H9 (cell line): Measurements from ENCODE around the gene GSTA3. TPM values are rescaled to one million over a fixed set of nuclear protein-coding genes. Genes with fewer than 3 reads are reported as not detected.

Experiments used
- DNase-seq: peaks from one replicate; pipeline ENCODE4 v3.0.0-alpha.2; 2017
- H2AFZ ChIP-seq: one replicate; pipeline ENCODE4 v1.6.1; 2013; ENCODE audit warnings: mild to moderate bottlenecking, low read length, control low read depth, moderate library complexity
- H2AK5ac ChIP-seq: 2 replicates; pipeline ENCODE4 v1.6.1; 2013; ENCODE audit warnings: low read length, control low read depth, mixed read lengths; ENCODE audit not compliant: insufficient read length
- H2BK120ac ChIP-seq: one replicate; pipeline ENCODE4 v1.6.1; 2013; ENCODE audit warnings: low read depth, mild to moderate bottlenecking, low read length, control low read depth, inconsistent platforms; ENCODE audit not compliant: poor library complexity, severe bottlenecking
- H2BK12ac ChIP-seq: 2 replicates; pipeline ENCODE4 v1.6.1; 2013; ENCODE audit warnings: low read length, control low read depth, mixed read lengths, low read depth; ENCODE audit not compliant: insufficient read length
- H2BK15ac ChIP-seq: 2 replicates; pipeline ENCODE4 v1.6.1; 2013; ENCODE audit warnings: low read depth, low read length, control low read depth
- H2BK20ac ChIP-seq: one replicate; pipeline ENCODE4 v1.6.1; 2013; ENCODE audit warnings: low read depth, mild to moderate bottlenecking, low read length, control low read depth, inconsistent platforms; ENCODE audit not compliant: poor library complexity, severe bottlenecking
- H2BK5ac ChIP-seq: 2 replicates; pipeline ENCODE4 v1.6.1; 2013; ENCODE audit warnings: low read length, control low read depth, mixed read lengths; ENCODE audit not compliant: insufficient read length
- H3K14ac ChIP-seq: 2 replicates; pipeline ENCODE4 v1.6.1; 2013; ENCODE audit warnings: low read length, control low read depth; ENCODE audit not compliant: insufficient read depth
- H3K18ac ChIP-seq: 2 replicates; pipeline ENCODE4 v1.6.1; 2013; ENCODE audit warnings: low read depth, mild to moderate bottlenecking, mixed read lengths, low read length, control low read depth; ENCODE audit not compliant: insufficient read length
- H3K23ac ChIP-seq: 2 replicates; pipeline ENCODE4 v1.6.1; 2013; ENCODE audit warnings: low read length, control low read depth, mixed read lengths, low read depth; ENCODE audit not compliant: insufficient read length
- H3K23me2 ChIP-seq: 2 replicates; pipeline ENCODE4 v1.6.1; 2013; ENCODE audit warnings: low read depth, mild to moderate bottlenecking, mixed read lengths, low read length, control low read depth; ENCODE audit not compliant: insufficient read length, poor library complexity, severe bottlenecking
- H3K27ac ChIP-seq: 2 replicates; pipeline ENCODE4 v1.5.1; 2013; ENCODE audit warnings: low read length, control low read depth, mixed read lengths, low read depth; ENCODE audit not compliant: insufficient read length
- H3K27me3 ChIP-seq: 2 replicates; pipeline ENCODE4 v1.6.1; 2013; ENCODE audit warnings: low read length, control low read depth, inconsistent platforms; ENCODE audit not compliant: insufficient read depth
- H3K4ac ChIP-seq: 2 replicates; pipeline ENCODE4 v1.6.1; 2013; ENCODE audit warnings: low read depth, mild to moderate bottlenecking, control low read depth, inconsistent platforms, low read length, moderate library complexity
- H3K4me1 ChIP-seq: 2 replicates; pipeline ENCODE4 v1.6.1; 2013; ENCODE audit warnings: low read length, control low read depth, inconsistent platforms; ENCODE audit not compliant: insufficient read depth
- H3K4me2 ChIP-seq: 2 replicates; pipeline ENCODE4 v1.6.1; 2013; ENCODE audit warnings: low read length, control low read depth, mixed read lengths; ENCODE audit not compliant: insufficient read length, insufficient read depth
- H3K56ac ChIP-seq: 2 replicates; pipeline ENCODE4 v1.6.1; 2013; ENCODE audit warnings: low read depth, mild to moderate bottlenecking, mixed read lengths, low read length, control low read depth; ENCODE audit not compliant: insufficient read length
- H3K79me1 ChIP-seq: 2 replicates; pipeline ENCODE4 v1.6.1; 2013; ENCODE audit warnings: low read depth, mild to moderate bottlenecking, moderate library complexity, low read length, control low read depth, inconsistent platforms; ENCODE audit not compliant: insufficient read depth, poor library complexity, severe bottlenecking
- H3K79me2 ChIP-seq: 2 replicates; pipeline ENCODE4 v1.6.1; 2013; ENCODE audit warnings: low read length, control low read depth, inconsistent platforms; ENCODE audit not compliant: insufficient read depth
- H3K9ac ChIP-seq: 2 replicates; pipeline ENCODE4 v1.6.1; 2013; ENCODE audit warnings: low read length, control low read depth, mixed read lengths; ENCODE audit not compliant: insufficient read length; ENCODE audit errors: extremely low read depth
- H3K9me3 ChIP-seq: one replicate; pipeline ENCODE4 v1.6.1; 2013; ENCODE audit warnings: low read depth, low read length, inconsistent platforms; ENCODE audit not compliant: control insufficient read depth
- H3T11ph ChIP-seq: one replicate; pipeline ENCODE4 v1.6.1; 2013; ENCODE audit warnings: mild to moderate bottlenecking, low read length, control low read depth, inconsistent platforms
- H4K20me1 ChIP-seq: one replicate; pipeline ENCODE4 v1.6.1; 2013; ENCODE audit not compliant: control insufficient read depth, insufficient read length, insufficient read depth
- H4K5ac ChIP-seq: 2 replicates; pipeline ENCODE4 v1.6.1; 2013; ENCODE audit warnings: low read depth, mild to moderate bottlenecking, mixed read lengths, low read length, control low read depth; ENCODE audit not compliant: insufficient read length
- H4K8ac ChIP-seq: replicated peaks from 2 replicates; pipeline ENCODE4 v1.6.1; 2013; ENCODE audit warnings: low read length, control low read depth, mixed read lengths, low read depth; ENCODE audit not compliant: insufficient read length
- H4K91ac ChIP-seq: 2 replicates; pipeline ENCODE4 v1.6.1; 2013; ENCODE audit warnings: low read depth, mild to moderate bottlenecking, moderate library complexity, mixed read lengths, low read length, control low read depth; ENCODE audit not compliant: insufficient read length
- H3K27ac Mint-ChIP-seq, 3 experiments: 2 replicates in 2 of 3; 3 replicates in 1 of 3; pipeline ENCODE4 v1.8.0; 2020 to 2021; ENCODE audit warnings: mixed read lengths in 3 of 3, mild to moderate bottlenecking in 1 of 3, moderate library complexity in 1 of 3
- H3K27me3 Mint-ChIP-seq: 2 replicates; pipeline ENCODE4 v1.8.0; 2021; ENCODE audit warnings: low read depth, mild to moderate bottlenecking, moderate library complexity, mixed read lengths
- H3K36me3 Mint-ChIP-seq, 3 experiments: 2 replicates in 2 of 3; 3 replicates in 1 of 3; pipeline ENCODE4 v1.8.0; 2020 to 2021; ENCODE audit warnings: low read depth in 3 of 3, mixed read lengths in 3 of 3; ENCODE audit not compliant: insufficient read depth in 1 of 3
- H3K4me1 Mint-ChIP-seq, 2 experiments: 2 replicates each; pipeline ENCODE4 v1.8.0; 2020; ENCODE audit warnings: mixed read lengths in 2 of 2
- H3K4me3 Mint-ChIP-seq, 2 experiments: 2 replicates in 1 of 2; 3 replicates in 1 of 2; pipeline ENCODE4 v1.8.0; 2020 to 2021; ENCODE audit warnings: mild to moderate bottlenecking in 2 of 2, mixed read lengths in 2 of 2, moderate library complexity in 1 of 2
- H3K9me3 Mint-ChIP-seq, 2 experiments: 2 replicates in 1 of 2; 3 replicates in 1 of 2; pipeline ENCODE4 v1.8.0; 2020; ENCODE audit warnings: mild to moderate bottlenecking in 2 of 2, mixed read lengths in 2 of 2, moderate library complexity in 1 of 2
- WGBS: extraction: QIAGEN DNeasy Blood & Tissue Kit; methylation state at CpG from one replicate; pipeline ENCODE4 v1.1.7; 2013; ENCODE audit warnings: missing lambda C conversion rate, low lambda C conversion rate, mixed read lengths; ENCODE audit not compliant: insufficient read length; ENCODE audit errors: extremely low coverage; 5-methylcytosine and 5-hydroxymethylcytosine counted together
- total RNA-seq: library from RNA; stranded (reverse); gene quantifications from 2 replicates; pipeline ENCODE4 v1.2.1, GENCODE V29; 2021
- TF ChIP-seq, protein P1 (sequence below): fragments of 200-600 bp; sonication (generic); conservative IDR thresholded peaks from 3 replicates; pipeline ENCODE4 v1.8.0; 2021; ENCODE audit warnings: antibody characterized with exemption, mild to moderate bottlenecking

The GSTA3 gene
- total RNA-seq, 1 experiment from 2014 or later = not detected

DNA sequence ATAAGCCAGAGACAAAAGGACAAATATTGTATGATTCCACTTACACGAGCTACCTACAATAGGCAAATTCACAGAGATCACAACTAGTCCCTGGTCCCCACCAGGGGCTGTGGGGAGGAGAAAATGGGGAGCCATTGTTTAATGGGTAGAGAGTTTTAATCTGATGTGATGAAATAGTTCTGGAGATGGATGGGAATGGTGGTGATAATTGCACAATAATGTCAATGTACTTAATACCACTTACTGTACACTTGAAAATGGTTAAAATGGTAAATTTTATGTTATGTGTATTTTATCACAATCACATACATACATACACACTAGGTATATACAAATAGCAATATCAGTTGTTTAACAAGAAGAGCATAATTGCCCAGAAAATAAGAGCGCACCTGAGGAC lies 24.3 kb upstream of the GSTA3 start:
- no peak overlapping the region for H4K8ac ChIP-seq
- peaks cover 3% of the 10 kb centered on the region; the same call in 1 of the 2 replicates for H3K4me1 ChIP-seq
- H3K79me2 ChIP-seq = no peaks in the 10 kb centered on the region
- no peak overlapping the region for H3K14ac ChIP-seq
- H3K27ac ChIP-seq = no peak overlapping the region
- no peak overlapping the region for H3K4ac ChIP-seq
- no peak overlapping the region for H4K5ac ChIP-seq
- no peak overlapping the region for H2BK12ac ChIP-seq
- no peaks in the 10 kb centered on the region for H3K27me3 ChIP-seq
- H3K4me2 ChIP-seq = no peak overlapping the region
- no peaks in the 10 kb centered on the region for H3K9me3 ChIP-seq
- no peak overlapping the region for H2BK120ac ChIP-seq
- TF ChIP-seq, protein P1, sequence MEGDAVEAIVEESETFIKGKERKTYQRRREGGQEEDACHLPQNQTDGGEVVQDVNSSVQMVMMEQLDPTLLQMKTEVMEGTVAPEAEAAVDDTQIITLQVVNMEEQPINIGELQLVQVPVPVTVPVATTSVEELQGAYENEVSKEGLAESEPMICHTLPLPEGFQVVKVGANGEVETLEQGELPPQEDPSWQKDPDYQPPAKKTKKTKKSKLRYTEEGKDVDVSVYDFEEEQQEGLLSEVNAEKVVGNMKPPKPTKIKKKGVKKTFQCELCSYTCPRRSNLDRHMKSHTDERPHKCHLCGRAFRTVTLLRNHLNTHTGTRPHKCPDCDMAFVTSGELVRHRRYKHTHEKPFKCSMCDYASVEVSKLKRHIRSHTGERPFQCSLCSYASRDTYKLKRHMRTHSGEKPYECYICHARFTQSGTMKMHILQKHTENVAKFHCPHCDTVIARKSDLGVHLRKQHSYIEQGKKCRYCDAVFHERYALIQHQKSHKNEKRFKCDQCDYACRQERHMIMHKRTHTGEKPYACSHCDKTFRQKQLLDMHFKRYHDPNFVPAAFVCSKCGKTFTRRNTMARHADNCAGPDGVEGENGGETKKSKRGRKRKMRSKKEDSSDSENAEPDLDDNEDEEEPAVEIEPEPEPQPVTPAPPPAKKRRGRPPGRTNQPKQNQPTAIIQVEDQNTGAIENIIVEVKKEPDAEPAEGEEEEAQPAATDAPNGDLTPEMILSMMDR = no peak
- no peak overlapping the region for H3T11ph ChIP-seq
- Mint-ChIP-seq H3K27ac (no peak overlapping the region), H3K4me3 (no peak overlapping the region), H3K27me3 (peaks cover 6% of the 10 kb centered on the region; the same call in 1 of the 2 replicates), H3K4me1 (peaks cover 12 to 15% of the 10 kb centered on the region in 2 experiments), H3K9me3 (peaks cover 3 to 9% of the 10 kb centered on the region in 2 experiments), H3K36me3 (peaks cover 3 to 16% (median 5%) of the 10 kb centered on the region in 3 experiments; a peak in 5 of 7 replicates)
- no peak overlapping the region for H2BK15ac ChIP-seq
- no peaks in the 10 kb centered on the region for H4K20me1 ChIP-seq
- no CpG with 5 or more reads among the region's 2 CpGs for WGBS
- H2AK5ac ChIP-seq = no peak overlapping the region
- H3K56ac ChIP-seq = no peak overlapping the region
- H3K18ac ChIP-seq = no peak overlapping the region
- H4K91ac ChIP-seq = no peak overlapping the region
- H3K23ac ChIP-seq = no peak overlapping the region
- H2BK20ac ChIP-seq = no peak overlapping the region
- no peak overlapping the region for H3K9ac ChIP-seq
- no peaks in the 10 kb centered on the region for H3K23me2 ChIP-seq
- no peak overlapping the region for H2AFZ ChIP-seq
- no peak overlapping the region for H2BK5ac ChIP-seq
- no peaks in the 10 kb centered on the region for H3K79me1 ChIP-seq
- DNase-seq = no peak
